Transverse colon (tissue), 4 donors: Measurements from ENCODE around the gene PTPN9. TPM values are rescaled to one million over a fixed set of nuclear protein-coding genes. Genes with fewer than 3 reads are reported as not detected.
"Not testable (repeated sequence)": the region's sequence is repeated elsewhere in the genome, so short reads cannot be mapped to it uniquely, and the experiment has no call there.

Experiments used
- DNase-seq: peaks from one replicate; pipeline ENCODE4 v3.0.0-alpha.2; 2019
- H3K27ac ChIP-seq, 4 donors: fragments of 200-600 bp; sonication (generic); 2 replicates each; pipeline ENCODE4 v1.5.1; 2016 to 2018; ENCODE audit warnings: inconsistent platforms in 4 of 4
- H3K27me3 ChIP-seq: fragments of 200-600 bp; sonication (generic); 2 replicates; pipeline ENCODE4 v1.5.1; 2017; ENCODE audit warnings: inconsistent platforms
- H3K36me3 ChIP-seq, 4 donors: fragments of 200-600 bp; sonication (generic); 2 replicates each; pipeline ENCODE4 v1.5.1; 2017 to 2019; ENCODE audit warnings: inconsistent platforms in 4 of 4
- H3K4me1 ChIP-seq, 4 donors: fragments of 200-600 bp; sonication (generic); 2 replicates each; pipeline ENCODE4 v1.5.1; 2017 to 2020; ENCODE audit warnings: inconsistent platforms in 4 of 4
- H3K4me3 ChIP-seq, 4 donors: fragments of 200-600 bp; sonication (generic); 1 replicate in 1 of 4; 2 replicates in 3 of 4; pipeline versions ENCODE4 v1.5.1 to v1.6.1; 2017 to 2019; ENCODE audit warnings: inconsistent platforms in 4 of 4
- H3K9me3 ChIP-seq, 2 donors: fragments of 200-600 bp; sonication (generic); 2 replicates each; pipeline ENCODE4 v1.5.1; 2017 to 2019; ENCODE audit warnings: inconsistent platforms in 2 of 2
- EP300 ChIP-seq: sonication (generic); formaldehyde crosslinking; IDR thresholded peaks from one replicate; pipeline ENCODE4 v1.6.1; 2017; ENCODE audit warnings: antibody characterized with exemption, low read depth
- POLR2A ChIP-seq: fragments of 450-650 bp; IDR thresholded peaks from one replicate; pipeline ENCODE4 v1.6.1; 2016; ENCODE audit warnings: antibody characterized with exemption, mild to moderate bottlenecking, moderate library complexity
- POLR2AphosphoS5 ChIP-seq, 3 donors: sonication (generic); formaldehyde crosslinking; IDR thresholded peaks; one replicate each; pipeline ENCODE4 v1.6.1; 2016; ENCODE audit warnings: antibody characterized with exemption in 3 of 3
- WGBS, 2 donors: methylation state at CpG; one replicate each; pipeline ENCODE4 v1.1.5; 2018; ENCODE audit warnings: low coverage in 1 of 2; 5-methylcytosine and 5-hydroxymethylcytosine counted together
- in situ Hi-C, 4 donors: fragments of 200-750 bp; cut with MboI; loops; one replicate each; pipeline versions ENCODE4 v1.15.0 to v1.15.1; 2017; ENCODE audit warnings: low sequenced_read_pairs in 3 of 4, low pct_ligation_motif_present in 1 of 4, low pct_unique_long_range_greater_than_20kb in 1 of 4
- intact Hi-C: fragments of 100-400 bp; cut with DNase I; formaldehyde crosslinking; loops from one replicate; pipeline ENCODE4 v1.15.1; 2023; ENCODE audit warnings: low total_unique reads
- total RNA-seq, 4 donors: library from RNA; depleted of rRNA; stranded (reverse); fragments of >200 nt; gene quantifications; one replicate each; pipeline ENCODE4 v1.1.0, GENCODE V29; 2016
- TF ChIP-seq, protein P1 (sequence below), 5 experiments: fragments of 200-600 bp in 3 of 5; fragments of 450-650 bp in 2 of 5; sonication (generic) in 3 of 5; IDR thresholded peaks; 1 replicate in 2 of 5; 2 replicates in 3 of 5; pipeline ENCODE4 v1.5.1; 2016 to 2017; ENCODE audit warnings: antibody characterized with exemption in 5 of 5, inconsistent platforms in 3 of 5, mild to moderate bottlenecking in 2 of 5, moderate library complexity in 1 of 5

PTPN9 gene
- total RNA-seq, 4 donors from 2014 or later = 16.5 to 36.3 (median 29.6) TPM

DNA sequence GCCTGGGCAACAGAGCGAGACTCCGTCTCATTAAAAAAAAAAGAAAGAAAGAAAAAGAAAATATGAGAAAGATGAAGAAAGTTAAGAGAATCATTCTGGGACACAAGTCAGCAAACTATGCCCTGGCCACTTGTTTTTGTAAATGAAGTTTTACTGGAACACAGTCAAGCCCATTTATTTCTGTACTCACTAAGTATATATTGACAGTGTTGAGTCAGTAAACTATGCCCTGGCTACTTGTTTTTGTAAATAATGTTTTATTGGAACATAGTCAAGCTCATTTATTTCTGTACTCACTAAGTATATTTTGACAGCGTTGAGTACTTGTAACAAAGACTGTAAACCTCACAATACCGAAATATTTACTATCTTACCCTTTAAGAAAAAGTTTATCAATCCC, 85.4 kb downstream of the PTPN9 start:
- intact Hi-C loops = no loop called here
- no peak for TF ChIP-seq POLR2A
- TF ChIP-seq POLR2AphosphoS5 (IDR thresholded peaks at IDR 0.05) = no peak
- TF ChIP-seq EP300 = no peak
- TF ChIP-seq, protein P1, sequence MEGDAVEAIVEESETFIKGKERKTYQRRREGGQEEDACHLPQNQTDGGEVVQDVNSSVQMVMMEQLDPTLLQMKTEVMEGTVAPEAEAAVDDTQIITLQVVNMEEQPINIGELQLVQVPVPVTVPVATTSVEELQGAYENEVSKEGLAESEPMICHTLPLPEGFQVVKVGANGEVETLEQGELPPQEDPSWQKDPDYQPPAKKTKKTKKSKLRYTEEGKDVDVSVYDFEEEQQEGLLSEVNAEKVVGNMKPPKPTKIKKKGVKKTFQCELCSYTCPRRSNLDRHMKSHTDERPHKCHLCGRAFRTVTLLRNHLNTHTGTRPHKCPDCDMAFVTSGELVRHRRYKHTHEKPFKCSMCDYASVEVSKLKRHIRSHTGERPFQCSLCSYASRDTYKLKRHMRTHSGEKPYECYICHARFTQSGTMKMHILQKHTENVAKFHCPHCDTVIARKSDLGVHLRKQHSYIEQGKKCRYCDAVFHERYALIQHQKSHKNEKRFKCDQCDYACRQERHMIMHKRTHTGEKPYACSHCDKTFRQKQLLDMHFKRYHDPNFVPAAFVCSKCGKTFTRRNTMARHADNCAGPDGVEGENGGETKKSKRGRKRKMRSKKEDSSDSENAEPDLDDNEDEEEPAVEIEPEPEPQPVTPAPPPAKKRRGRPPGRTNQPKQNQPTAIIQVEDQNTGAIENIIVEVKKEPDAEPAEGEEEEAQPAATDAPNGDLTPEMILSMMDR (IDR thresholded peaks at IDR 0.05) = no peak
- Histone ChIP-seq H3K9me3 (no peaks in the 10 kb centered on the region), H3K27me3 (no peaks in the 10 kb centered on the region), H3K4me1 (no peaks in the 10 kb centered on the region), H3K36me3 (peaks cover 0 to 44% (median 8%) of the 10 kb centered on the region in 4 donors), H3K27ac (no peak overlapping the region), H3K4me3 (no peak overlapping the region)
- in situ Hi-C loops = no loop called here
- 84 to 91% methylated on average over 4 of the region's 4 CpGs for WGBS, 2 donors
- DNase-seq = no peak

DNA sequence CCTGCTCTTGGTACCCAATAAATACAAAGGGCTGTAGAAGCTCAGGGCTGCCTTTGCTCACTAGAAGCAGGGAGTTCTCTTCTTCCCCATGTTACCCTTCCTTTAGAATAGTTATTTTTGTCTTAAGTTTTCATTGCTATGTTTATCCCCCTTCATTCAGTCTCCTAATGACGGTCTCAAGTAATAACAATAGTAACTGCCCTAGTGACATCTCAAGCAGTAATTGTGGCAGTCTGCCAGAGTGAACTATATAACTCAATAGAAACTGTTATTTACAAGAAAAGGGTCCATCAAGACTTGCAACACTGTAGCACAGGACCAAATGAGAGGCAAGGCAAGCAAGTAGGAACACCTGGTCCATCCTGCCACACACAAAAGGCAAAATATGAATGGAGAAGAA, 95.2 kb downstream of the PTPN9 start:
- in situ Hi-C loops = no loop called here

GRCh38 chr15:75483556-75483955, 95.6 kb downstream of the PTPN9 start:
- in situ Hi-C loops, H3K4me1 ChIP-seq, DNase-seq, H3K9me3 ChIP-seq, H3K27me3 ChIP-seq, H3K27ac ChIP-seq, H3K4me3 ChIP-seq, intact Hi-C loops: not testable (repeated sequence)
- 81 to 94% methylated on average over 3 to 5 of the region's 5 CpGs for WGBS, 2 donors
- H3K36me3 ChIP-seq = peaks cover 0 to 12% (median 0%) of the 10 kb centered on the region in 4 donors

More for the DNA sequence above, 95.2 kb downstream of the PTPN9 start:
- Histone ChIP-seq H3K9me3 (no peaks in the 10 kb centered on the region), H3K4me1 (no peaks in the 10 kb centered on the region), H3K27ac (no peak overlapping the region), H3K27me3 (no peaks in the 10 kb centered on the region), H3K36me3 (peaks cover 0 to 8% (median 0%) of the 10 kb centered on the region in 4 donors), H3K4me3 (no peak overlapping the region)
- 77 to 100% methylated on average over 1 of the region's 1 CpG for WGBS, 2 donors
- intact Hi-C loops = no loop called here
- TF ChIP-seq POLR2AphosphoS5 (IDR thresholded peaks at IDR 0.05) (no peak), POLR2A (no peak), EP300 (no peak)
- TF ChIP-seq, protein P1 (IDR thresholded peaks at IDR 0.05) = no peak
- DNase-seq = no peak

DNA sequence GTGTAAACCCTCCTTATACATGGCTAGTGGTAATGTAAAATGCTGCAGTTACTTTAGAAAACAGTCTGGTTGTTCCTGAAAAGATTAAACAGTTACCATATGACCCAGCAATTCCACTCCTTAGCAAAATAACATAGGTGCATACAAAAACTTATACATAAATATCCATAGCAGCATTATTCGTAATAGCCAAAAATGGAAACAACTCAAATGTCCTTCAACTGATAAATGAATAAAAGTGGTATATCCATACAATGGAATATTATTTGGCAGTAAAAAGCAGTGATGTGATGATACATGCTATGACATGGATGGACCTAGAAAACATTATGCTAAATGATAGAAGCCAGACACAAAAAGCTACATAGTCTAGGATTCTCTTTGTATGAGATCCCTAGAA, 96.0 kb downstream of the PTPN9 start:
- in situ Hi-C loops = no loop called here
- H3K27ac ChIP-seq = no peak overlapping the region
- no peaks in the 10 kb centered on the region for H3K27me3 ChIP-seq
- no peaks in the 10 kb centered on the region for H3K4me1 ChIP-seq
- H3K36me3 ChIP-seq = peaks cover 0 to 13% (median 0%) of the 10 kb centered on the region in 4 donors
- no peak for TF ChIP-seq POLR2AphosphoS5 (IDR thresholded peaks at IDR 0.05)
- TF ChIP-seq, protein P1 (IDR thresholded peaks at IDR 0.05) = no peak
- TF ChIP-seq POLR2A = no peak
- no peak for TF ChIP-seq EP300
- no peak for DNase-seq
- no peaks in the 10 kb centered on the region for H3K9me3 ChIP-seq
- H3K4me3 ChIP-seq = no peak overlapping the region
- WGBS, 2 donors = 92 to 98% methylated on average over 1 of the region's 1 CpG
- intact Hi-C loops = no loop called here

DNA sequence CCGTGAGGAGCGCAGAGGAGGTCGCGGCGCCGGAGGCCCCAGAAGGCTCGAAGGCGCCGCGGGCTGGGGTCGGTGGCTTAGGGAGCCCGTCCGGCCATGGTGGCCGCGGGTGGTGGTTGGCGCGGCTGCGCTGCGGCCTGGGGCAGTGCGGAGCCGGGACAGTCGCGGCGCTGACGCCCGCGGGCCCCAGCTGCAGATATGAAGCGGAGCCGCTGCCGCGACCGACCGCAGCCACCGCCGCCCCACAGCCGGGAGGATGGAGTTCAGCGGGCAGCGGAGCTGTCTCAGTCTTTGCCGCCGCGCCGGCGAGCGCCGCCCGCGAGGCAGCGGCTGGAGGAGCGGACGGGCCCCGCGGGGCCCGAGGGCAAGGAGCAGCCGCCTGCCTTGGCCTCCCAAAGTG, 98.7 kb downstream of the PTPN9 start:
- 97% methylated on average over 54 of the region's 54 CpGs; no CpG with 5 or more reads in 1 of the 2 donors for WGBS, 2 donors
- H3K4me1 ChIP-seq, H3K27me3 ChIP-seq, DNase-seq, H3K27ac ChIP-seq, in situ Hi-C loops, H3K4me3 ChIP-seq, H3K36me3 ChIP-seq, H3K9me3 ChIP-seq, intact Hi-C loops: not testable (repeated sequence)
